Glutamatergic neuron (in vitro differentiated cells): ENCODE results near the gene MAPKAPK5. TPM values are rescaled to one million over a fixed set of nuclear protein-coding genes. Genes with fewer than 3 reads are reported as not detected.
"Not testable (repeated sequence)": the region's sequence is repeated elsewhere in the genome, so short reads cannot be mapped to it uniquely, and the experiment has no call there.

ENCODE experiments used
- DNase-seq: peaks from one replicate; pipeline ENCODE4 v3.0.0; 2022
- H3K27ac Mint-ChIP-seq: one replicate; pipeline ENCODE4 v1.8.0; 2020; ENCODE audit warnings: mild to moderate bottlenecking, mixed read lengths, inconsistent platforms; ENCODE audit not compliant: unreplicated experiment
- H3K27me3 Mint-ChIP-seq: one replicate; pipeline ENCODE4 v1.8.0; 2020; ENCODE audit warnings: mild to moderate bottlenecking, moderate library complexity, mixed read lengths, inconsistent platforms; ENCODE audit not compliant: unreplicated experiment
- H3K36me3 Mint-ChIP-seq: one replicate; pipeline ENCODE4 v1.8.0; 2020; ENCODE audit warnings: mild to moderate bottlenecking, mixed read lengths, inconsistent platforms; ENCODE audit not compliant: unreplicated experiment
- H3K4me1 Mint-ChIP-seq: one replicate; pipeline ENCODE4 v1.8.0; 2020; ENCODE audit warnings: mild to moderate bottlenecking, low read depth, mixed read lengths, inconsistent platforms; ENCODE audit not compliant: unreplicated experiment
- H3K4me3 Mint-ChIP-seq: one replicate; pipeline ENCODE4 v1.8.0; 2020; ENCODE audit warnings: mild to moderate bottlenecking, mixed read lengths, inconsistent platforms; ENCODE audit not compliant: unreplicated experiment
- H3K9me3 Mint-ChIP-seq: one replicate; pipeline ENCODE4 v1.8.0; 2020; ENCODE audit warnings: mild to moderate bottlenecking, moderate library complexity, mixed read lengths, inconsistent platforms; ENCODE audit not compliant: unreplicated experiment
- total RNA-seq: library from RNA; stranded (reverse); fragmentation: NEBNext Ultra II Directional; extraction: Animal tissue kit (Norgen Biotek cat#: 25700); gene quantifications from one replicate; pipeline ENCODE4 v1.2.1, GENCODE V29; 2021; ENCODE audit not compliant: unreplicated experiment
- TF ChIP-seq, protein P1 (sequence below): fragments of 200-600 bp; sonication (generic); IDR thresholded peaks from one replicate; pipeline ENCODE4 v1.5.0; 2021; ENCODE audit not compliant: partially characterized antibody, unreplicated experiment

The MAPKAPK5 gene
- total RNA-seq, 1 donor from 2014 or later = 125 TPM

DNA sequence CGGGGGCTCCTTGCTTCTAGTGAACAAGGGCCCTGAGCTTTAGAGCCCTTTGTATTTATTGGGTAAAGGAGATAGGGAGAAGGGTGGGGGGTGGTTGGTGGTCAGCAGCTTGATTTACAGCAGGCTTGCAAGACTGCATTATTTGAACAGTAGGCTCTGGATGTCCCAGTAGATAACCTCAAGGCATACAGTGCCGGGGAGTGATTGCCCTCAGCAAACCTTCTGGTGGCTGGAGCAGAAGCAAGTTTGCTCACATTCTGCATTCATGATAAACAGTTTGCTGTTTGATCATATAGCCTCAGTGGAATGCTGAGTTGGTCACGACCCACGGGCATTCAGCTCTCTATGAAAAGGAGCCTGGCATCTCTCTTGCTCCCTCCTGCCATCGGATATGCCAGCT lies 16.5 kb upstream of the MAPKAPK5 start:
- Mint-ChIP-seq H3K27me3 (no peaks in the 10 kb centered on the region), H3K27ac (no peak overlapping the region), H3K4me1 (no peaks in the 10 kb centered on the region), H3K4me3 (no peak overlapping the region), H3K36me3 (no peaks in the 10 kb centered on the region), H3K9me3 (no peaks in the 10 kb centered on the region)
- no peak for DNase-seq
- TF ChIP-seq, protein P1, sequence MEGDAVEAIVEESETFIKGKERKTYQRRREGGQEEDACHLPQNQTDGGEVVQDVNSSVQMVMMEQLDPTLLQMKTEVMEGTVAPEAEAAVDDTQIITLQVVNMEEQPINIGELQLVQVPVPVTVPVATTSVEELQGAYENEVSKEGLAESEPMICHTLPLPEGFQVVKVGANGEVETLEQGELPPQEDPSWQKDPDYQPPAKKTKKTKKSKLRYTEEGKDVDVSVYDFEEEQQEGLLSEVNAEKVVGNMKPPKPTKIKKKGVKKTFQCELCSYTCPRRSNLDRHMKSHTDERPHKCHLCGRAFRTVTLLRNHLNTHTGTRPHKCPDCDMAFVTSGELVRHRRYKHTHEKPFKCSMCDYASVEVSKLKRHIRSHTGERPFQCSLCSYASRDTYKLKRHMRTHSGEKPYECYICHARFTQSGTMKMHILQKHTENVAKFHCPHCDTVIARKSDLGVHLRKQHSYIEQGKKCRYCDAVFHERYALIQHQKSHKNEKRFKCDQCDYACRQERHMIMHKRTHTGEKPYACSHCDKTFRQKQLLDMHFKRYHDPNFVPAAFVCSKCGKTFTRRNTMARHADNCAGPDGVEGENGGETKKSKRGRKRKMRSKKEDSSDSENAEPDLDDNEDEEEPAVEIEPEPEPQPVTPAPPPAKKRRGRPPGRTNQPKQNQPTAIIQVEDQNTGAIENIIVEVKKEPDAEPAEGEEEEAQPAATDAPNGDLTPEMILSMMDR = no peak

- DNase-seq = no peak
- TF ChIP-seq, protein P1 = no peak
- no peaks in the 10 kb centered on the region for H3K9me3 Mint-ChIP-seq
- no peaks in the 10 kb centered on the region for H3K27me3 Mint-ChIP-seq
- H3K36me3 Mint-ChIP-seq = no peaks in the 10 kb centered on the region
- no peaks in the 10 kb centered on the region for H3K4me1 Mint-ChIP-seq
- H3K4me3 Mint-ChIP-seq = no peak overlapping the region
- H3K27ac Mint-ChIP-seq = no peak overlapping the region
Observed at GRCh38 chr12:111826316-111826715, 15.7 kb upstream of the MAPKAPK5 start.

- no peaks in the 10 kb centered on the region for H3K36me3 Mint-ChIP-seq
Observed at GRCh38 chr12:111826992-111827391, 15.0 kb upstream of the MAPKAPK5 start.

DNA sequence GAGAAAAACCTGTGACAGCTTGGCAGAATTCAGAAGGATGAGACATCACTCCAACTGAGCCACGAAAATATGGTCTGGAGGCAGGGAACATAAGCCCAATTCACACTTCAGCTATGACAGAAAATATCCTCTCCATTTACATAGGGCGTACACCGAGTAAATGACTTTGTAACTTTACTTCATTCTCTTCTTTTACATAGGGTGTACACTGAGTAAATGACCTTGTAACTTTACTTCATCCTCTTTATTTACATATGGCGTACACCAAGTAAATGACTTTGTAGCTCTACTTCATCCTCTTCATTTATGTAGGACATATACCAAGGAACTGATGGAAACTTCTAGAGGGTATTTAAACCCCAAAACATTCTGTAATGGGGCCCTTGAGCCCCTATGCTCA lies 14.1 kb upstream of the MAPKAPK5 start:
- no peaks in the 10 kb centered on the region for H3K36me3 Mint-ChIP-seq
- no peak for DNase-seq
- no peaks in the 10 kb centered on the region for H3K4me1 Mint-ChIP-seq
- no peaks in the 10 kb centered on the region for H3K27me3 Mint-ChIP-seq
- H3K4me3 Mint-ChIP-seq = no peak overlapping the region
- no peak overlapping the region for H3K27ac Mint-ChIP-seq
- TF ChIP-seq, protein P1 = no peak
- H3K9me3 Mint-ChIP-seq = no peaks in the 10 kb centered on the region

More at GRCh38 chr12:111826992-111827391, 15.0 kb upstream of the MAPKAPK5 start:
- H3K27me3 Mint-ChIP-seq = no peaks in the 10 kb centered on the region
- H3K4me1 Mint-ChIP-seq = no peaks in the 10 kb centered on the region
- H3K27ac Mint-ChIP-seq = no peak overlapping the region
- H3K4me3 Mint-ChIP-seq = no peak overlapping the region
- DNase-seq = no peak
- TF ChIP-seq, protein P1 = no peak
- H3K9me3 Mint-ChIP-seq = no peaks in the 10 kb centered on the region

DNA sequence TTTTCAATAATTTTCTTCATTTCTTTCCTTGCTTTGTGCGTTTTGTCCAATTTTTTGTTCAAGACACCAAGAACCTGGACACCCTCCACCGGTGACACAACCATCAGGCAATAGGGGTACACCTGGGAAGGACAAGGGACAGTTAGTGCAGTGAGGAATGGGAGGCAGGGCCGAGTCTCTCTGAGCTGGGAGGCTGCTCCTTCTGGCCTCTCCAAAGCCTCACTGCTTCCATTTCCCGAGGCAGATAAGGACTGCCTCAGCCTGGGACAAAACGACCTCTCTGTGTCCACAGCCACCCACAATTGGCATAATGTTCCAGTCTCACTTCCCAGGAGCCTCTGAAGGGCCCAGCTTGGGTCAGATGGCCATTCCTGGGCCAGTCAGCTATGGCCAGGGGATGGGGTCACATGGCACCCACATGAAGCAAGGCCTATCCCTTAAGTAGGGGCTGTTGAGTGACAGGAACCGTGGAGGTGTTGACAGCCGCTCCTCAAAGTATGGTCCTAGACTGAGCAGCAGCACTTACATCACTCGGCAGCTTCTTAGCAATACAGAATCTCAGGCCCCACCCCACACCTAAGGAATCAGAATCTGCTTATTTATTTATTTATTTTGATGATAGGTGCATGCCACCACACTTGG lies 13.6 kb upstream of the MAPKAPK5 start:
- H3K4me1 Mint-ChIP-seq = no peaks in the 10 kb centered on the region
- H3K4me3 Mint-ChIP-seq = no peak overlapping the region
- H3K9me3 Mint-ChIP-seq = no peaks in the 10 kb centered on the region
- no peak for DNase-seq
- H3K27me3 Mint-ChIP-seq = no peaks in the 10 kb centered on the region
- TF ChIP-seq, protein P1 = no peak
- H3K27ac Mint-ChIP-seq = no peak overlapping the region
- no peaks in the 10 kb centered on the region for H3K36me3 Mint-ChIP-seq

GRCh38 chr12:111829635-111830034 lies 12.4 kb upstream of the MAPKAPK5 start:
- H3K4me1 Mint-ChIP-seq, H3K9me3 Mint-ChIP-seq, H3K27ac Mint-ChIP-seq, H3K27me3 Mint-ChIP-seq, H3K36me3 Mint-ChIP-seq, H3K4me3 Mint-ChIP-seq, DNase-seq: not testable (repeated sequence)

DNA sequence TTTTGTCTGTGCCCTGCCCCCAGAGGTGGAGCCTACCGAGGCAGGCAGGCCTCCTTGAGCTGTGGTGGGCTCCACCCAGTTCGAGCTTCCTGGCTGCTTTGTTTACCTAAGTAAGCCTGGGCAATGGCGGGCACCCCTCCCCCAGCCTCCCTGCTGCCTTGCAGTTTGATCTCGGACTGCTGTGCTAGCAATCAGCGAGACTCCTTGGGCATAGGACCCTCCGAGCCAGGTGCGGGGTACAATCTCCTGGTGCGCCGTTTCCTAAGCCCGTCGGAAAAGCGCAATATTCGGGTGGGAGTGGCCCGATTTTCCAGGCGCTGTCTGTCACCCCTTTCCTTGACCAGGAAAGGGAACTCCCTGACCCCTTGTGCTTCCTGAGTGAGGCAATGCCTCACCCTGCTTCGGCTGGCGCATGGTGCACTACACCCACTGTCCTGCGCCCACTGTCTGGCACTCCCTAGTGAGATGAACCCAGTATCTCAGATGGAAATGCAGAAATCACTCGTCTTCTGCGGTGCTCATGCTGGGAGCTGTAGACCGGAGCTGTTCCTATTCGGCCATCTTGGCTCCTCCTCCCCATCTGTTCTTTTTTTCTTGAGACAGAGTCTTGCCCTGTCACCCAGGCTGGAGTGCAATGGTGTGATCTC lies 7.2 kb upstream of the MAPKAPK5 start:
- H3K27me3 Mint-ChIP-seq, H3K9me3 Mint-ChIP-seq, H3K27ac Mint-ChIP-seq, H3K36me3 Mint-ChIP-seq, DNase-seq, H3K4me1 Mint-ChIP-seq, H3K4me3 Mint-ChIP-seq: not testable (repeated sequence)
